Parathyroid adenoma (tissue), 2 donors: Measurements from ENCODE around the gene SLC13A3.

ENCODE experiments used
- H2AFZ ChIP-seq: fragments of 300-600 bp; sonication (generic); one replicate; pipeline ENCODE4 v1.7.0; 2017; ENCODE audit warnings: antibody characterized with exemption, mild to moderate bottlenecking
- H3K27ac ChIP-seq: fragments of 300-600 bp; sonication (generic); one replicate; pipeline ENCODE4 v1.7.0; 2017
- H3K27me3 ChIP-seq: fragments of 300-600 bp; sonication (generic); one replicate; pipeline ENCODE4 v1.7.0; 2017; ENCODE audit warnings: low read length; ENCODE audit not compliant: control insufficient read depth, insufficient read depth
- H3K36me3 ChIP-seq: fragments of 300-600 bp; sonication (generic); one replicate; pipeline ENCODE4 v1.7.0; 2017; ENCODE audit warnings: low read length; ENCODE audit not compliant: control insufficient read depth, insufficient read depth
- H3K4me1 ChIP-seq: fragments of 300-600 bp; sonication (generic); one replicate; pipeline ENCODE4 v1.7.0; 2017; ENCODE audit warnings: control low read depth
- H3K4me2 ChIP-seq: fragments of 300-600 bp; sonication (generic); one replicate; pipeline ENCODE4 v1.7.0; 2017; ENCODE audit warnings: low read length
- H3K4me3 ChIP-seq: fragments of 300-600 bp; sonication (generic); one replicate; pipeline ENCODE4 v1.7.0; 2017; ENCODE audit warnings: low read depth, low read length
- H3K79me2 ChIP-seq: fragments of 300-600 bp; sonication (generic); one replicate; pipeline ENCODE4 v1.7.0; 2017; ENCODE audit warnings: control low read depth
- H3K9ac ChIP-seq: fragments of 300-600 bp; sonication (generic); one replicate; pipeline ENCODE4 v1.7.0; 2017; ENCODE audit warnings: mild to moderate bottlenecking
- H3K9me3 ChIP-seq: fragments of 300-600 bp; sonication (generic); one replicate; pipeline ENCODE4 v1.7.0; 2017; ENCODE audit warnings: low read length; ENCODE audit not compliant: control insufficient read depth
- TF ChIP-seq, protein P1 (sequence below): fragments of 300-600 bp; sonication (generic); IDR thresholded peaks from one replicate; pipeline ENCODE4 v1.7.0; 2017; ENCODE audit warnings: antibody characterized with exemption, mild to moderate bottlenecking
- donor health status: primary hyperparathyroidism.

The SLC13A3 gene

DNA sequence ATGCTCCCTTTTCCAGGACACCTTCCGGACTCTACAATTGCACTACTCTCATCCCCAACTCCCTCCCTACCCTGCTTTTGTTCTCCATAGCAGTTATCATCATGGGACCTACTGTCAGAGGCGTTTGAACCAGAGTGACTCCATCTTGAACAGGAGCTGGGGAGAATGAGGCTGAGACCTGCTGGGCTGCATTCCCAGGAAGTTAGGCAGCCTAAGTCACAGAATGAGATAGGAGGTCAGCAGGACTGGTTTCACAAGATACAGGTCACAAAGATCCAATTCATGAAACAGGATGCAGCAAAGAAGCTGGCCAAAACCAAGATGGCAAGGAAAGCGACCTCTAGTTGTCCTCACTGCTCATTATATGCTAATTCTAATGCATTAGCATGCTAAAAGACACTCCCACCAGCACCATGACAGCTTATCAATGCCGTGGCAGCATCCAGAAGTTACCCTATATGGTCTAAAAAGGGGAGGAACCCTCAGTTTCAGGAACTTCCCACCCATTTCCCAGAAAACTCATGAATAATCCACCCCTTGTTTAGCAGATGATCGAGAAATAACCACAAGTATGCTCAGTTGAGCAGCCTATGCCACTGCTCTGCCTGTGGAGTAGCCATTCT, 15.6 kb downstream of the SLC13A3 start:
- TF ChIP-seq, protein P1, sequence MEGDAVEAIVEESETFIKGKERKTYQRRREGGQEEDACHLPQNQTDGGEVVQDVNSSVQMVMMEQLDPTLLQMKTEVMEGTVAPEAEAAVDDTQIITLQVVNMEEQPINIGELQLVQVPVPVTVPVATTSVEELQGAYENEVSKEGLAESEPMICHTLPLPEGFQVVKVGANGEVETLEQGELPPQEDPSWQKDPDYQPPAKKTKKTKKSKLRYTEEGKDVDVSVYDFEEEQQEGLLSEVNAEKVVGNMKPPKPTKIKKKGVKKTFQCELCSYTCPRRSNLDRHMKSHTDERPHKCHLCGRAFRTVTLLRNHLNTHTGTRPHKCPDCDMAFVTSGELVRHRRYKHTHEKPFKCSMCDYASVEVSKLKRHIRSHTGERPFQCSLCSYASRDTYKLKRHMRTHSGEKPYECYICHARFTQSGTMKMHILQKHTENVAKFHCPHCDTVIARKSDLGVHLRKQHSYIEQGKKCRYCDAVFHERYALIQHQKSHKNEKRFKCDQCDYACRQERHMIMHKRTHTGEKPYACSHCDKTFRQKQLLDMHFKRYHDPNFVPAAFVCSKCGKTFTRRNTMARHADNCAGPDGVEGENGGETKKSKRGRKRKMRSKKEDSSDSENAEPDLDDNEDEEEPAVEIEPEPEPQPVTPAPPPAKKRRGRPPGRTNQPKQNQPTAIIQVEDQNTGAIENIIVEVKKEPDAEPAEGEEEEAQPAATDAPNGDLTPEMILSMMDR: no peak
- Histone ChIP-seq H3K27me3 (no peaks in the 10 kb centered on the region), H3K9me3 (no peaks in the 10 kb centered on the region), H3K4me1 (no peaks in the 10 kb centered on the region), H3K9ac (no peak overlapping the region), H3K4me3 (no peak overlapping the region), H2AFZ (no peak overlapping the region), H3K27ac (no peak overlapping the region), H3K79me2 (no peaks in the 10 kb centered on the region), H3K4me2 (no peak overlapping the region), H3K36me3 (no peaks in the 10 kb centered on the region)

DNA sequence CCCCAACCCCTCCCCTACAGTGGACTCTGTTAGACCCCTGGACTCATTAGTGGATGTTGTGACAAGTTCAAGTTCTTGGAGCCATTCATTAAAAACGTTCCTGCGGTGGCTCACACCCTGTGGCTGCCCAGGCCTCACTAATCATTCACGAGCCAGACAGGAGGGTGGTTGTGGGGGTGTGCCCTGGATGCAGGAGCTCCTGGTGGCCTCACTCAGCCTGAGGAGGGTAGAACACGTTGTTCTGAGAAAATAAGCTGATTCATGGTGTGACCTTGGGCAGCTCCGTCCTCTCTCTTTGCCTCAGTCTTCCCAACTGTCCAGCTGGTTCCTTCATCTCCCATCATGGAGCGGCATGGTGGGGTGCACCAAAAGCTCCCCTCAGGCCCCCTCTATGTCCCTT, 16.7 kb downstream of the SLC13A3 start:
- no peak overlapping the region for H3K4me2 ChIP-seq
- H3K79me2 ChIP-seq: no peaks in the 10 kb centered on the region
- H3K9me3 ChIP-seq: no peaks in the 10 kb centered on the region
- no peak overlapping the region for H2AFZ ChIP-seq
- no peaks in the 10 kb centered on the region for H3K4me1 ChIP-seq
- H3K27me3 ChIP-seq: no peaks in the 10 kb centered on the region
- H3K27ac ChIP-seq: no peak overlapping the region
- H3K4me3 ChIP-seq: no peak overlapping the region
- TF ChIP-seq, protein P1: no peak
- H3K36me3 ChIP-seq: no peaks in the 10 kb centered on the region
- no peak overlapping the region for H3K9ac ChIP-seq

DNA sequence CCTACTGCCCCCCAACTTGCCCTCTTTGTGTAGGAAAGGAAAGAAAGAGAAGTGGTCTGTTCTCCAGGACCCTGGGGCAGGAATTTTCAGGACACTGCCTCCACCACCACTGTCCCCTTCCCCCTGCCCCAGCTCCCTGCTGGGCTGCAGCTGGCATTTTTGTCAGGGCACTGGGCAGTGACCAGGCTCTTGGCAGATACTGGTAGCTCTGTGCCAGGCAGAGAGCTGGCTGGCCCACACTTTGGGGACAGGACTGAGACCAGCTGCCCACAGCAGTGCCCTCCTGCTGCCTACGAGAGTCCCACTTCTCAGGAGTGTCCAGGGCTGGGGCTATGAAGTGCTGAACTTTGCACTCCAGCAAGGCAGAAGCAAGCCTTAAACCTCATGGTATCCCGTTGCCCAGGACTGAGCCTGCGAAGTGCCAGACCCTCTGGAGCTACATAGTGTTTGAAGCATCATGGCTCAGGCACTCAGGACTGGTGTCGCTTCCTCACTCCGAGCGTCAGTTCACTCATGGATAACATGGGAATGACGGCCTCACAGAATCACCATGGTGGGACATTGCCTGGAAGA, 19.3 kb downstream of the SLC13A3 start:
- H3K4me1 ChIP-seq: no peaks in the 10 kb centered on the region
- H3K4me2 ChIP-seq: no peak overlapping the region
- H3K79me2 ChIP-seq: no peaks in the 10 kb centered on the region
- H3K36me3 ChIP-seq: no peaks in the 10 kb centered on the region
- no peaks in the 10 kb centered on the region for H3K9me3 ChIP-seq
- H3K27ac ChIP-seq: no peak overlapping the region
- H2AFZ ChIP-seq: no peak overlapping the region
- no peaks in the 10 kb centered on the region for H3K27me3 ChIP-seq
- no peak overlapping the region for H3K9ac ChIP-seq
- TF ChIP-seq, protein P1: no peak
- no peak overlapping the region for H3K4me3 ChIP-seq

DNA sequence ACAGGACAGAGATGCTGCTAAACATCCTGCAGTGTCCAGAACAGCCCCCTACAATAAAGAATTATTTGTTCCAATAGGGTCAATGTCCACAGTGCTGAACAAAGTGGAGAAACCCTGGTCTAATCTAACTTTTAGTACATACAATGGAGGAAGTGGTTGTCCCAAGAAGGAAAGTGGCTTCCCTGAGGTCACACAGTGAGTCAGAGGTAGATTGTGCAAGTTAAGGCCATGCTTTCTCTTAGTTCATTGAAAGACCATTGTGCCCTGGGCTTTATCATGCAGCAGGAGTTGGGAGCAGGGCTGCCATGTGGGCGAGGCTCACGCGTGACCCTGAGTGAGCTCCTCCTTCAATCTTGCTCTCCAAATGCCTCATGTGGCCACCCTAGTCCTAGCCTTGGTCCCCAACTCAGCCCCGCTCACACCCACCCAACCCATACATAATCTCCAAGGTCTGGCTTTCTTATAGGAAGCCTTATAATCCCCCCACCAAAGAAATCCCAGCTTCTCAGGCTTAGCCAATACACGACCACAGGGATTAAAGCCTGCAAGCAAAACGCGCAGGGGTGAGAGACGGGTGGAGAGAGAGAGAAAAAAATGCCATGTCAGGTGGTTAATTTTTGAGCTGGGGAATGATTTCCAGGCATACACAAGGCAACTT, 19.9 kb downstream of the SLC13A3 start:
- Histone ChIP-seq H3K79me2 (no peaks in the 10 kb centered on the region), H2AFZ (no peak overlapping the region), H3K36me3 (no peaks in the 10 kb centered on the region), H3K27ac (no peak overlapping the region), H3K27me3 (no peaks in the 10 kb centered on the region), H3K9me3 (no peaks in the 10 kb centered on the region), H3K9ac (no peak overlapping the region), H3K4me3 (no peak overlapping the region), H3K4me2 (no peak overlapping the region), H3K4me1 (no peaks in the 10 kb centered on the region)
- TF ChIP-seq, protein P1: no peak
